ENCODE measurements around the gene TWNK. TPM values are rescaled to one million over a fixed set of nuclear protein-coding genes. Genes with fewer than 3 reads are reported as not detected.

Gene TWNK
- total RNA-seq, 1 experiment from 2014 or later = 14.5 TPM

GRCh38 chr10:101007099-101007711 lies 19.9 kb downstream of the TWNK start:
- no peak overlapping the region for H3K27ac ChIP-seq (ENCODE audit: low read length)
- no peaks in the 10 kb centered on the region for H3K27me3 ChIP-seq (ENCODE audit: low read length)
- H3K36me3 ChIP-seq (ENCODE audit: insufficient read depth, low read length) = 0 out of 2 replicates have a peak, but pooled peaks cover 3% of the 10 kb centered on the region
- no peak overlapping the region for H3K9ac ChIP-seq (ENCODE audit: low read length)
- no peak for DNase-seq
- H3K79me2 ChIP-seq (ENCODE audit: low read length) = no peaks in the 10 kb centered on the region
- H4K20me1 ChIP-seq (ENCODE audit: insufficient read depth, low read depth, low read length) = no peaks in the 10 kb centered on the region
- no peak overlapping the region for H2AFZ ChIP-seq (ENCODE audit: low read length)
- no peak overlapping the region for H3K4me3 ChIP-seq (ENCODE audit: low read length)
- peaks cover 3% of the 10 kb centered on the region; the same call in 1 of the 2 replicates for H3K4me1 ChIP-seq (ENCODE audit: low read length)
- H3K9me3 ChIP-seq (ENCODE audit: low read length) = no peaks in the 10 kb centered on the region
- no peak overlapping the region for H3K4me2 ChIP-seq (ENCODE audit: low read depth, low read length, poor library complexity, severe bottlenecking)
- no peaks in the 10 kb centered on the region for H3K9me2 ChIP-seq (replicated peaks; ENCODE audit: insufficient read depth, low read length)

DNA sequence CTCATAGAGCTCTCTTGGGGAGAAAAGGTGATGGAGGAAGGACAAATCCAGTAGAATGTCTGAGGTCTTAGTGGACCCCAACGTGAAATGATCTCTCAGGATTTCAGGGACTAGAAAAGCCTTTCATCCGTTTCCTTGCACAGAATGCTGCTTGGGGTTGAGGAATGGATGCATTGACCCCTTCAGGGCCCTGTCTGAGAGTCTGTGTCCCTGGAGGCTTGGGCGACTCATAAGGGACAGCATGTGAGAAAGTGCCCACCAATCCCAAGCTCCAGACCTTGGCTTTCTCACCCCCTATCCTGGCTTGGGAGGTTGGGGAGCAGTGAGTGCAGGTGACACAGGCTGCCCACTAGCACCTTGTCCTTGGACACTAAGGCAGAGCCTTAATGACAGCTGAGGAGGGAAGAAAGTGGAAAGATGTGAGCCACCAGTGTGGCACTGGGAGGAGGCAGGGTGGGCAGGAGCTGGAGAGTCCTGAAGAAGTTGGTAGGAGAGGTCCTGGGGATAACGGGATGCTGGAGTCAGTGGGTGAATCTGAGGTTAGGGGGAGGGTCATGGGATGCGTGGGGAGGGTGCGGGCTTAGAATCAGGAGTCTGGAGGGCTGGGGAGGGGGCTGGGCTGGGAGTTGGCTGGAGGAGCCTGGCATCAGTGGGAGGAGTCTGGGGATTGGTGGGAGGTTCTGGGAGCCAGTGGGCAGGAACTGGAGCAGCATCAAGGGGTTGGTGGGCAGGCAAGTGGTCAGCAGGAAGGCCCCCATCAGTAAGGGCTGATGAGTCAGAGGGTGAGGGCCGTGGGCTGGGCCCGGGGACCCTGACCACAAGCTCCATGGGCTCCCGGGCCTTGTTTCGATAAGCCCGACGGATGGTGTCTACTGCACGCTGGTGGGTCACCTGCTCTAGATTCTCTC lies 20.8 kb downstream of the TWNK start:
- peaks cover 9% of the 10 kb centered on the region for H3K4me1 ChIP-seq (ENCODE audit: low read length)
- no peaks in the 10 kb centered on the region for H4K20me1 ChIP-seq (ENCODE audit: insufficient read depth, low read depth, low read length)
- H3K27ac ChIP-seq (ENCODE audit: low read length) = no peak overlapping the region
- H3K79me2 ChIP-seq (ENCODE audit: low read length) = no peaks in the 10 kb centered on the region
- no peak overlapping the region for H3K4me3 ChIP-seq (ENCODE audit: low read length)
- no peak for DNase-seq
- H3K9ac ChIP-seq (ENCODE audit: low read length) = no peak overlapping the region
- H3K9me3 ChIP-seq (ENCODE audit: low read length) = no peaks in the 10 kb centered on the region
- no peak overlapping the region for H2AFZ ChIP-seq (ENCODE audit: low read length)
- no peak overlapping the region for H3K4me2 ChIP-seq (ENCODE audit: low read depth, low read length, poor library complexity, severe bottlenecking)
- H3K9me2 ChIP-seq (replicated peaks; ENCODE audit: insufficient read depth, low read length) = no peaks in the 10 kb centered on the region
- 0 out of 2 replicates have a peak, but pooled peaks cover under 1% of the 10 kb centered on the region for H3K36me3 ChIP-seq (ENCODE audit: insufficient read depth, low read length)
- H3K27me3 ChIP-seq (ENCODE audit: low read length) = no peaks in the 10 kb centered on the region

DNA sequence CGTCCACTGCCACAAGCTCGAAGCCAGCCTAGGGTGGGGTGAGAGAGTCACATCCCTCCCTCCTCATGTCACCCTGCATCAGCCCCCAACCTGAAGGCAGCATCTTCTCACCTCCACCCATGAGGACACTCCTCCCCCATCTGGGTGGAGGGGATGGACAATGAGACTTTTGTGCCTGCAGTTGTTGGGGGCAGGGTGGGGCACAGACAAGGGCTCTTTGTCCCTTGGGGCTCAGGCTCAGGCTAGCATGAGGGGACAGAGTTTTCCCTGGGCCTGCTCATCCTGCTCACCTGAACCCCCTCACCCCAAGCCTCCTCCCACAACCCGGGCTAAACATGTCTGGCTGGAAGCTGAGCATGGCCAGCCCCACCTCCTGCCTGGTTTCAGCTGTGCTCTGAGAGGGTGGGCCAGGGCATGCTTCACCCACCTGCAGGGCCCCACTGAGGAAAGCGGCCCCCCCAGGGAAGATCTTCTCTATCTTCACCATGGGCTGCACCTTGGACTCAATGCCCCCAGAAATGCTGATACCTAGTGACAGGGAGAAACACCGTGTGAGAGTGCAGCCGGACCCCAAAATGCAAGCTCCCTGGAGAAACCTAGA lies 21.6 kb downstream of the TWNK start:
- H3K9ac ChIP-seq (ENCODE audit: low read length) = no peak overlapping the region
- H4K20me1 ChIP-seq (ENCODE audit: insufficient read depth, low read depth, low read length) = no peaks in the 10 kb centered on the region
- no peak overlapping the region for H3K27ac ChIP-seq (ENCODE audit: low read length)
- no peaks in the 10 kb centered on the region for H3K9me3 ChIP-seq (ENCODE audit: low read length)
- H2AFZ ChIP-seq (ENCODE audit: low read length) = no peak overlapping the region
- H3K4me1 ChIP-seq (ENCODE audit: low read length) = peaks cover 14% of the 10 kb centered on the region
- H3K27me3 ChIP-seq (ENCODE audit: low read length) = no peaks in the 10 kb centered on the region
- H3K9me2 ChIP-seq (replicated peaks; ENCODE audit: insufficient read depth, low read length) = no peaks in the 10 kb centered on the region
- H3K4me3 ChIP-seq (ENCODE audit: low read length) = no peak overlapping the region
- H3K4me2 ChIP-seq (ENCODE audit: low read depth, low read length, poor library complexity, severe bottlenecking) = no peak overlapping the region
- H3K36me3 ChIP-seq (ENCODE audit: insufficient read depth, low read length) = no peaks in the 10 kb centered on the region
- no peaks in the 10 kb centered on the region for H3K79me2 ChIP-seq (ENCODE audit: low read length)
- no peak for DNase-seq

DNA sequence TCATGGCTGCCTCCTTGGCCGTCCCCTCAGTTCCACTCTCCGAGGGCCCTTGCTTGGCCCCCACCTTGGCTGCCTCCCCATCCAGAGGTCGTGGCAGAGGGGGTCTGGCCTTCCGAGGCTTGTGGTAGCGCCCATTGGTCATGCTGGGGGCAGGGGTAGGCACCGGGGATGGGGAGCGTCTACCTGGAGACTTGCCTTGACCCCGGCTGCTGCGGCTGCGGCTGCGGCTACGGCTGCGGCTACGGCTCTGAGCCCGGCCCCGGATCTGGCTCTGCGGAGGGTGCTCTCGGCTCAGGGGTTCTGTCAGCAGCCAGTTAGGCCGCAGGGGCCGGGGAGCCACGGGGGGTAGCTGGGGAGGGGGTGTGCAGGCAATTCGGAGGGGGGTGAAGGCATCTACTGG lies 23.0 kb downstream of the TWNK start:
- Histone ChIP-seq H3K9ac (ENCODE audit: low read length) (no peak overlapping the region), H3K79me2 (ENCODE audit: low read length) (no peaks in the 10 kb centered on the region), H3K9me2 (replicated peaks; ENCODE audit: insufficient read depth, low read length) (no peaks in the 10 kb centered on the region), H3K4me1 (ENCODE audit: low read length) (peaks cover 27% of the 10 kb centered on the region), H3K4me2 (ENCODE audit: low read depth, low read length, poor library complexity, severe bottlenecking) (no peak overlapping the region), H3K4me3 (ENCODE audit: low read length) (no peak overlapping the region), H3K36me3 (ENCODE audit: insufficient read depth, low read length) (no peaks in the 10 kb centered on the region), H3K27me3 (ENCODE audit: low read length) (no peaks in the 10 kb centered on the region), H3K27ac (ENCODE audit: low read length) (no peak overlapping the region), H4K20me1 (ENCODE audit: insufficient read depth, low read depth, low read length) (no peaks in the 10 kb centered on the region), H3K9me3 (ENCODE audit: low read length) (no peaks in the 10 kb centered on the region), H2AFZ (ENCODE audit: low read length) (no peak overlapping the region)
- DNase-seq = no peak

- Histone ChIP-seq H4K20me1 (ENCODE audit: insufficient read depth, low read depth, low read length) (no peaks in the 10 kb centered on the region), H3K4me1 (ENCODE audit: low read length) (peaks cover 41% of the 10 kb centered on the region), H2AFZ (ENCODE audit: low read length) (no peak overlapping the region), H3K4me3 (ENCODE audit: low read length) (no peak overlapping the region), H3K9ac (ENCODE audit: low read length) (no peak overlapping the region), H3K79me2 (ENCODE audit: low read length) (no peaks in the 10 kb centered on the region), H3K4me2 (ENCODE audit: low read depth, low read length, poor library complexity, severe bottlenecking) (no peak overlapping the region), H3K27ac (ENCODE audit: low read length) (no peak overlapping the region), H3K9me2 (replicated peaks; ENCODE audit: insufficient read depth, low read length) (no peaks in the 10 kb centered on the region), H3K27me3 (ENCODE audit: low read length) (no peaks in the 10 kb centered on the region), H3K9me3 (ENCODE audit: low read length) (no peaks in the 10 kb centered on the region), H3K36me3 (ENCODE audit: insufficient read depth, low read length) (no peaks in the 10 kb centered on the region)
- DNase-seq = no peak
These were observed 24.4 kb downstream of the TWNK start for GRCh38 chr10:101011517-101012423.

DNA sequence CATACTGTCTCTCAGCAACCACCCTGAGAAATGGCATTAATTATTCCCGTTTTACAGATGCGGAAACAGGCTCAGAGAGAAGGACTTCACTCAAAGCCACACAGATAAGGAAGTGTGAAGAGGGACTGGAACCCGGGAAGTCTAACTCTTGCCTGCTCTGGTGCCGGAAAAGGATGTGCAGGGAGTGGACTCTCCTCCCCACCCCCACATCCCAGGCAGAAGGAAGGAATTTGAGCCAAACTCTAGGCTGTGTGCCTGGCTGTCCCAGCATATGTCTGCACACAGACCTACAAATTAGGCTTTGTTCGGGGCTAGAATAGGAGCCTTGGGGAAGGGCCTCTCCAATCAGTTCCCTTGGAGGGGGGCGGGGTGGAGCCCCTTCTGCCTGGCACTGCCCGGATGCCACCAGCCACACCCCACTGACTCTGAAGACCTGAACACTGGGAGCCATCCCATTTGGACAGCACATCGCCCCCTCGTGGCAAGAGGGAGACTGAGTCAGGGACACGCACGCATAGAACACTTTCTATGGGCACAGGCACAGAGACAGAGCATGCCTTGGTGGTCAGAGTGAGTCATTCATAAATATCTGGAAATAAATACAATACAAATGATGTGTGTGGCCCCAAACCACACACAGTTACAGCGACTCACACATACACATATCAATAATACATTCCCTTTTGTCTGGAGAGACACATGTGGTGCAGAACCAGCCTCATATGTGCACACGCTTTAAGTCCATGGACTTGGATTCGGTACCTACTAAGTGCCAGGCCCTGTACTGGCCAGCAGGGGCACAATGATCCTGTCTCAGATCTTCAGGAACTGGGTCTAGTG lies 25.4 kb downstream of the TWNK start:
- Histone ChIP-seq H3K9ac (ENCODE audit: low read length) (no peak overlapping the region), H3K36me3 (ENCODE audit: insufficient read depth, low read length) (no peaks in the 10 kb centered on the region), H3K4me1 (ENCODE audit: low read length) (peaks cover 51% of the 10 kb centered on the region), H3K4me2 (ENCODE audit: low read depth, low read length, poor library complexity, severe bottlenecking) (peak overlapping the region; percentile 27), H2AFZ (ENCODE audit: low read length) (no peak overlapping the region), H3K9me3 (ENCODE audit: low read length) (no peaks in the 10 kb centered on the region), H3K79me2 (ENCODE audit: low read length) (no peaks in the 10 kb centered on the region), H3K27me3 (ENCODE audit: low read length) (no peaks in the 10 kb centered on the region), H4K20me1 (ENCODE audit: insufficient read depth, low read depth, low read length) (no peaks in the 10 kb centered on the region), H3K27ac (ENCODE audit: low read length) (no peak overlapping the region), H3K4me3 (ENCODE audit: low read length) (no peak overlapping the region), H3K9me2 (replicated peaks; ENCODE audit: insufficient read depth, low read length) (no peaks in the 10 kb centered on the region)
- peak; percentile 92 for DNase-seq

DNA sequence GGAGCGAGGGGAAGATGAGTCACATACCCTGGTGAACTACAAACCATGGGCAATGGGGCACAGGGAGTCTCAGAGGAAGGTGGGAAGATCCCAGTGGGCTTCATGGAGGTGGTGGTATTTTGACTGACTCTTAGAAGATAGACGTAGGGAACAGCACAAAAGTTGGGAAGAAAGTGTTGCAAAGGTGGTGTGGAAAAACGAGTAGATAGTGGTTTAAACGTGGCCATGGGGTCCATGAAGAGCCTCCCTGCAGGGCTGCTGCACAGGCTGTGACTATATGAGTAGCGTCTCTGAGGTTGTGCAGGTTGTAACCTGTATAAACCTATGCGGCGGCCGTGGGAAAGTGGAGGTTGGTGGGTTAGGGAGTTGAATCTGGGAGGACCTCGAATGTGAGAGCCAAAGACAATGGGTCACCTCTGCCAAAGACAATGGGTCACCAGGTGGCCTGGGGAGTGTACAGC lies 26.1 kb downstream of the TWNK start:
- no peak overlapping the region for H3K27ac ChIP-seq (ENCODE audit: low read length)
- H3K79me2 ChIP-seq (ENCODE audit: low read length) = no peaks in the 10 kb centered on the region
- H3K27me3 ChIP-seq (ENCODE audit: low read length) = no peaks in the 10 kb centered on the region
- no peaks in the 10 kb centered on the region for H3K9me3 ChIP-seq (ENCODE audit: low read length)
- peaks cover 57% of the 10 kb centered on the region for H3K4me1 ChIP-seq (ENCODE audit: low read length)
- no peak overlapping the region for H3K9ac ChIP-seq (ENCODE audit: low read length)
- peak overlapping the region; percentile 27 for H3K4me2 ChIP-seq (ENCODE audit: low read depth, low read length, poor library complexity, severe bottlenecking)
- no peaks in the 10 kb centered on the region for H3K36me3 ChIP-seq (ENCODE audit: insufficient read depth, low read length)
- no peak overlapping the region for H3K4me3 ChIP-seq (ENCODE audit: low read length)
- no peaks in the 10 kb centered on the region for H3K9me2 ChIP-seq (replicated peaks; ENCODE audit: insufficient read depth, low read length)
- H2AFZ ChIP-seq (ENCODE audit: low read length) = no peak overlapping the region
- no peak for DNase-seq
- H4K20me1 ChIP-seq (ENCODE audit: insufficient read depth, low read depth, low read length) = no peaks in the 10 kb centered on the region
